Measurements from ENCODE around the gene LDLRAD3.

The LDLRAD3 gene

GRCh38 chr11:36218283-36218921 lies 274.5 kb downstream of the LDLRAD3 start:
- no peak overlapping the region for H3K27ac ChIP-seq
- no peak for DNase-seq (ENCODE audit: low spot score)
- ChIA-PET CTCF (no interaction called here), POLR2A (ENCODE audit: low non-redundant PET) (no interaction called here)
- no peak for TF ChIP-seq CTCF (conservative IDR thresholded peaks at IDR 0.05; ENCODE audit: low read depth)

GRCh38 chr11:36219996-36220395 lies 276.1 kb downstream of the LDLRAD3 start:
- DNase-seq (ENCODE audit: low spot score): no peak
- no peak overlapping the region for H3K27ac ChIP-seq
- POLR2A ChIA-PET (ENCODE audit: low non-redundant PET): no interaction called here
- no peak for TF ChIP-seq CTCF (conservative IDR thresholded peaks at IDR 0.05; ENCODE audit: low read depth)
- CTCF ChIA-PET: no interaction called here

DNA sequence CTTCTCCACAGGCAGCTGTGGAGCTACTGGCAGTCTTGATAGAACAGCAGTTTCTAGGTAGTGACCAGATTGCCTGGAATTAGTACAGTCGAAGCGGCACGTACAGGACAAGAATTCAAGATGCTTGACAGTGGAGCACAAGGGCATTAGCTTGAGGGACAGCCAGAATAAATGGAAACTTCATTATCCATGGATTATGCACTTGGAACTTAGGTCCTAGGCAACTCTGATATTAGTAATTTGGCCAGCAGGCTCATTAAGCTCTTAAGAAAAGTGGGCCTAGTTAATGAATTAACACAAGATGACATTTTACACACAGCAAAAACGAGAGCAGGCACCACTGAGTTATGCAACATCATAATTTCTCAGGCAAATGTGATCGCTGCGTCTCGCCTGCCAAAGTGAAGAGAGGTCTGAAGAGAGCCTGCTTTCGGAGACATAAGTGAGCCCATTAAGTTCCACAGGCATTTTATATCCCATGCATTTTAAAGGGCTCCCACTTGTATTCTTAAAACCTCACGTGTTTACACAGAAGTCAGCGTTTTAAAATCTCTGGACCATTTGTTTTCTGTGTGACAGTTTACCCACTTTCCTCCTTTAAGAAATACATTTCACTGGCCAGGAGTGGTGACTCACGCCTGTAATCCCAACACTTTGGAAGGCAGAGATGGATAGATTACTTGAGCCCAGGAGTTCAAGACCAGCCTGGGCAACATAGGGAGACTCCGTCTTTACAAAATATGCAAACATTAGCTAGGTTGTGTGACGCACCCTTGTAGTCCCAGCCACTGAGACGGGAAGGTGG lies 279.2 kb downstream of the LDLRAD3 start:
- TF ChIP-seq CTCF (conservative IDR thresholded peaks at IDR 0.05; ENCODE audit: low read depth): no peak
- no peak for DNase-seq (ENCODE audit: low spot score)
- H3K27ac ChIP-seq: no peak overlapping the region
- CTCF ChIA-PET: no interaction called here
- POLR2A ChIA-PET (ENCODE audit: low non-redundant PET): no interaction called here

- TF ChIP-seq CTCF (conservative IDR thresholded peaks at IDR 0.05; ENCODE audit: low read depth): no peak
- ChIA-PET POLR2A (ENCODE audit: low non-redundant PET) (no interaction called here), CTCF (no interaction called here)
- DNase-seq (ENCODE audit: low spot score): no peak
- H3K27ac ChIP-seq: no peak overlapping the region
These were observed 280.5 kb downstream of the LDLRAD3 start for GRCh38 chr11:36224209-36224882.

- ChIA-PET POLR2A (ENCODE audit: low non-redundant PET) (no interaction called here), CTCF (no interaction called here)
- DNase-seq (ENCODE audit: low spot score): no peak
- no peak for TF ChIP-seq CTCF (conservative IDR thresholded peaks at IDR 0.05; ENCODE audit: low read depth)
- no peak overlapping the region for H3K27ac ChIP-seq
These were observed 283.2 kb downstream of the LDLRAD3 start for GRCh38 chr11:36227044-36227443.

DNA sequence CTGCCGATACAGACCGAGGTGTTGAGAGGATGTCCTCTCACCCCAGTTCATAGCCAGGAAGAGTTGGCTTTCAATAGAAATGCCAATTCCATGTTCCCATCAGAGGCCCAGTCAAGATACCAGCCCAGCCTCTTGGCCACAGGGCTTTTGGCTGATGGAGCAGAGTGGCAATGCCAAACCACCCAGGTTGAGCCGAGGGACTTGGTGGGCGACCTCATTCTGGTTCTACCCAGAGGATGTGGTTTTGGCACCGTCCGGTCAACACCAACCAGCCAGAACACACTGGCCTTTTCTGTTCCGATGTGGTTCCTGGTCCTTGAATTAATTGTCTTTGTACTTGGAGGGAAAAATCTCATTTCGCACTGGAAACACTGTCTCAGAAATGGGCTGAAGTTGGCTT lies 284.8 kb downstream of the LDLRAD3 start:
- CTCF ChIA-PET: interaction anchor here (0.7 kb wide), 1 partner anchor 13 kb away, joined by 3 read pairs; no protein-coding TSS in a partner anchor
- no peak for TF ChIP-seq CTCF (conservative IDR thresholded peaks at IDR 0.05; ENCODE audit: low read depth)
- peak overlapping the region; percentile 19; the same call in 1 of the 2 replicates for H3K27ac ChIP-seq
- DNase-seq (ENCODE audit: low spot score): no peak
- POLR2A ChIA-PET (ENCODE audit: low non-redundant PET): no interaction called here
